ENCODE measurements around the gene MYO15A.

DNA sequence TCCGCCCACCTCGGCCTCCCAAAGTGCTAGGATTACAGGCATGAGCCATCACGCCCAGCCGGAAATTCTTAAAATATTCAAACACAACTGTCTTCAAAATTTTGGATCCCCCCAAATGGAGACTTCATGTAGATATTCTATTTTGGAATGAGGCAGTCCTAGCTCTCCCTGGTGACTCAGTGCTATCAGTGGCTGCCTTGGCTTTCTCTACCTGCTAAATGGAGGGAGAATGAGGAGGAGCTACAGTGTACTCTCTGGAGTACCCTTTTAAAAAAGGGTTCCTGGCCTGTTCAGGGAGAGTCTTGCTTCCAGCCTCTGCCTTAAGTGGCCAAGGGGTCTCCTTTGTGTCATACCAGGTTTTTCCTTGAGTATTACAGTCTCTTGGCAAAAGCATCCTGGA is 85.8 kb downstream of the MYO15A start:
- TF ChIP-seq, protein P1, sequence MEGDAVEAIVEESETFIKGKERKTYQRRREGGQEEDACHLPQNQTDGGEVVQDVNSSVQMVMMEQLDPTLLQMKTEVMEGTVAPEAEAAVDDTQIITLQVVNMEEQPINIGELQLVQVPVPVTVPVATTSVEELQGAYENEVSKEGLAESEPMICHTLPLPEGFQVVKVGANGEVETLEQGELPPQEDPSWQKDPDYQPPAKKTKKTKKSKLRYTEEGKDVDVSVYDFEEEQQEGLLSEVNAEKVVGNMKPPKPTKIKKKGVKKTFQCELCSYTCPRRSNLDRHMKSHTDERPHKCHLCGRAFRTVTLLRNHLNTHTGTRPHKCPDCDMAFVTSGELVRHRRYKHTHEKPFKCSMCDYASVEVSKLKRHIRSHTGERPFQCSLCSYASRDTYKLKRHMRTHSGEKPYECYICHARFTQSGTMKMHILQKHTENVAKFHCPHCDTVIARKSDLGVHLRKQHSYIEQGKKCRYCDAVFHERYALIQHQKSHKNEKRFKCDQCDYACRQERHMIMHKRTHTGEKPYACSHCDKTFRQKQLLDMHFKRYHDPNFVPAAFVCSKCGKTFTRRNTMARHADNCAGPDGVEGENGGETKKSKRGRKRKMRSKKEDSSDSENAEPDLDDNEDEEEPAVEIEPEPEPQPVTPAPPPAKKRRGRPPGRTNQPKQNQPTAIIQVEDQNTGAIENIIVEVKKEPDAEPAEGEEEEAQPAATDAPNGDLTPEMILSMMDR (IDR thresholded peaks at IDR 0.05), result no peak
- TF ChIP-seq POLR2AphosphoS5 (IDR thresholded peaks at IDR 0.05; ENCODE audit: insufficient read depth in 1 of 2, low read depth in 1 of 2), result no peak
